ENCODE measurements around the gene UBASH3A. TPM values are rescaled to one million over a fixed set of nuclear protein-coding genes. Genes with fewer than 3 reads are reported as not detected.

Gene UBASH3A
- total and polyA plus RNA-seq, 2 donors (not counting 1 experiment from before 2014, with no cell fraction given): not detected

- H3K9ac ChIP-seq (ENCODE audit: insufficient read depth, low read length): no peak overlapping the region
- H3K36me3 ChIP-seq (ENCODE audit: control insufficient read depth, insufficient read depth, low read length): no peaks in the 10 kb centered on the region
- no peaks in the 10 kb centered on the region for H3K4me1 ChIP-seq (ENCODE audit: control insufficient read depth, extremely low read depth, insufficient read depth, low read length)
- no peaks in the 10 kb centered on the region for H3K27me3 ChIP-seq (ENCODE audit: control insufficient read depth, insufficient read depth, low read length)
- H3K4me3 ChIP-seq (replicated peaks in 1 of 4; ENCODE audit: control extremely low read depth in 1 of 4, insufficient read depth in 1 of 4, low read depth in 3 of 4, low read length in 4 of 4): no peak overlapping the region
- H2AFZ ChIP-seq (ENCODE audit: low read length): no peak overlapping the region
- no peaks in the 10 kb centered on the region for H3K79me2 ChIP-seq (ENCODE audit: control insufficient read depth, insufficient read depth, low read length)
- no peaks in the 10 kb centered on the region for H3K9me3 ChIP-seq (ENCODE audit: control insufficient read depth, insufficient read depth, low read depth, low read length)
- no peak for TF ChIP-seq EZH2 (IDR thresholded peaks at IDR 0.05; ENCODE audit: low read length, missing control alignments)
- TF ChIP-seq CTCF (conservative IDR thresholded peaks at IDR 0.05 in 1 of 2, IDR thresholded peaks at IDR 0.05 in 1 of 2; ENCODE audit: low read depth in 1 of 2, low read length in 2 of 2): no peak
- H4K20me1 ChIP-seq (ENCODE audit: control insufficient read depth, extremely low read depth, insufficient read depth, low read length): no peaks in the 10 kb centered on the region
- H3K27ac ChIP-seq (ENCODE audit: insufficient read depth, low read length): no peak overlapping the region
- no peak overlapping the region for H3K4me2 ChIP-seq (ENCODE audit: extremely low read depth, insufficient read depth, low read length)
- DNase-seq (ENCODE audit: low read depth in 2 of 2): no peak
These were observed 27.5 kb downstream of the UBASH3A start for GRCh38 chr21:42431196-42431595.

GRCh38 chr21:42432695-42433094 lies 29.0 kb downstream of the UBASH3A start:
- Histone ChIP-seq H3K27ac (ENCODE audit: insufficient read depth, low read length) (no peak overlapping the region), H3K79me2 (ENCODE audit: control insufficient read depth, insufficient read depth, low read length) (no peaks in the 10 kb centered on the region), H4K20me1 (ENCODE audit: control insufficient read depth, extremely low read depth, insufficient read depth, low read length) (no peaks in the 10 kb centered on the region), H3K9ac (ENCODE audit: insufficient read depth, low read length) (no peak overlapping the region), H3K4me3 (replicated peaks in 1 of 4; ENCODE audit: control extremely low read depth in 1 of 4, insufficient read depth in 1 of 4, low read depth in 3 of 4, low read length in 4 of 4) (no peak overlapping the region), H3K27me3 (ENCODE audit: control insufficient read depth, insufficient read depth, low read length) (no peaks in the 10 kb centered on the region), H3K4me2 (ENCODE audit: extremely low read depth, insufficient read depth, low read length) (no peak overlapping the region), H3K36me3 (ENCODE audit: control insufficient read depth, insufficient read depth, low read length) (no peaks in the 10 kb centered on the region), H3K9me3 (ENCODE audit: control insufficient read depth, insufficient read depth, low read depth, low read length) (no peaks in the 10 kb centered on the region), H3K4me1 (ENCODE audit: control insufficient read depth, extremely low read depth, insufficient read depth, low read length) (no peaks in the 10 kb centered on the region), H2AFZ (ENCODE audit: low read length) (no peak overlapping the region)
- no peak for TF ChIP-seq EZH2 (IDR thresholded peaks at IDR 0.05; ENCODE audit: low read length, missing control alignments)
- no peak for TF ChIP-seq CTCF (conservative IDR thresholded peaks at IDR 0.05 in 1 of 2, IDR thresholded peaks at IDR 0.05 in 1 of 2; ENCODE audit: low read depth in 1 of 2, low read length in 2 of 2)
- DNase-seq (ENCODE audit: low read depth in 2 of 2): no peak

GRCh38 chr21:42433946-42434551 lies 30.3 kb downstream of the UBASH3A start:
- Histone ChIP-seq H3K9me3 (ENCODE audit: control insufficient read depth, insufficient read depth, low read depth, low read length) (no peaks in the 10 kb centered on the region), H2AFZ (ENCODE audit: low read length) (no peak overlapping the region), H3K4me2 (ENCODE audit: extremely low read depth, insufficient read depth, low read length) (no peak overlapping the region), H3K36me3 (ENCODE audit: control insufficient read depth, insufficient read depth, low read length) (no peaks in the 10 kb centered on the region), H3K79me2 (ENCODE audit: control insufficient read depth, insufficient read depth, low read length) (no peaks in the 10 kb centered on the region), H3K9ac (ENCODE audit: insufficient read depth, low read length) (no peak overlapping the region), H3K27me3 (ENCODE audit: control insufficient read depth, insufficient read depth, low read length) (no peaks in the 10 kb centered on the region), H4K20me1 (ENCODE audit: control insufficient read depth, extremely low read depth, insufficient read depth, low read length) (no peaks in the 10 kb centered on the region), H3K4me1 (ENCODE audit: control insufficient read depth, extremely low read depth, insufficient read depth, low read length) (no peaks in the 10 kb centered on the region), H3K27ac (ENCODE audit: insufficient read depth, low read length) (no peak overlapping the region), H3K4me3 (replicated peaks in 1 of 4; ENCODE audit: control extremely low read depth in 1 of 4, insufficient read depth in 1 of 4, low read depth in 3 of 4, low read length in 4 of 4) (no peak overlapping the region)
- DNase-seq (ENCODE audit: low read depth in 2 of 2): no peak
- TF ChIP-seq CTCF (conservative IDR thresholded peaks at IDR 0.05 in 1 of 2, IDR thresholded peaks at IDR 0.05 in 1 of 2; ENCODE audit: low read depth in 1 of 2, low read length in 2 of 2) (no peak), EZH2 (IDR thresholded peaks at IDR 0.05; ENCODE audit: low read length, missing control alignments) (no peak)
